Measurements from ENCODE around the gene TRIM21. TPM values are rescaled to one million over a fixed set of nuclear protein-coding genes. Genes with fewer than 3 reads are reported as not detected.
"Not testable (repeated sequence)": the region's sequence is repeated elsewhere in the genome, so short reads cannot be mapped to it uniquely, and the experiment has no call there.

TRIM21 gene
- total RNA-seq, 1 donor from 2014 or later = 8.4 TPM

GRCh38 chr11:4385978-4386740, 7.3 kb downstream of the TRIM21 start:
- intact Hi-C loops (cut with micrococcal nuclease) = no loop called here
- H3K4me1 ChIP-seq = no peaks in the 10 kb centered on the region
- peaks cover 76% of the 10 kb centered on the region for H3K36me3 ChIP-seq
- DNase-seq = no peak
- H3K9me3 ChIP-seq (replicated peaks) = no peaks in the 10 kb centered on the region
- H3K27me3 ChIP-seq (ENCODE audit: low read depth) = no peaks in the 10 kb centered on the region
- no peak overlapping the region for H3K4me3 ChIP-seq
- no peak for TF ChIP-seq CTCF (IDR thresholded peaks at IDR 0.05; ENCODE audit: borderline replicate concordance)
- no peak overlapping the region for H3K27ac ChIP-seq (replicated peaks)

- no peak for DNase-seq
- Histone ChIP-seq H3K27ac (replicated peaks) (no peak overlapping the region), H3K27me3 (ENCODE audit: low read depth) (no peaks in the 10 kb centered on the region), H3K9me3 (replicated peaks) (no peaks in the 10 kb centered on the region), H3K4me3 (no peak overlapping the region), H3K36me3 (peaks cover 40% of the 10 kb centered on the region), H3K4me1 (no peaks in the 10 kb centered on the region)
- intact Hi-C loops (cut with micrococcal nuclease) = no loop called here
- TF ChIP-seq CTCF (IDR thresholded peaks at IDR 0.05; ENCODE audit: borderline replicate concordance) = no peak
Measured at GRCh38 chr11:4381901-4382300, 11.6 kb downstream of the TRIM21 start.

GRCh38 chr11:4375431-4376140, 17.9 kb downstream of the TRIM21 start:
- H3K27ac ChIP-seq (replicated peaks) = no peak overlapping the region
- no peaks in the 10 kb centered on the region for H3K27me3 ChIP-seq (ENCODE audit: low read depth)
- no peaks in the 10 kb centered on the region for H3K9me3 ChIP-seq (replicated peaks)
- no peak overlapping the region for H3K4me3 ChIP-seq
- TF ChIP-seq CTCF (IDR thresholded peaks at IDR 0.05; ENCODE audit: borderline replicate concordance) = no peak
- no peaks in the 10 kb centered on the region for H3K4me1 ChIP-seq
- intact Hi-C loops (cut with micrococcal nuclease) = no loop called here
- no peak for DNase-seq
- H3K36me3 ChIP-seq = no peaks in the 10 kb centered on the region

GRCh38 chr11:4370166-4370565, 23.3 kb downstream of the TRIM21 start:
- H3K4me3 ChIP-seq = no peak overlapping the region
- no peaks in the 10 kb centered on the region for H3K27me3 ChIP-seq (ENCODE audit: low read depth)
- no peaks in the 10 kb centered on the region for H3K36me3 ChIP-seq
- peaks cover 3% of the 10 kb centered on the region for H3K9me3 ChIP-seq (replicated peaks)
- H3K4me1 ChIP-seq = no peaks in the 10 kb centered on the region
- no peak for TF ChIP-seq CTCF (IDR thresholded peaks at IDR 0.05; ENCODE audit: borderline replicate concordance)
- DNase-seq = no peak
- H3K27ac ChIP-seq (replicated peaks) = no peak overlapping the region
- intact Hi-C loops (cut with micrococcal nuclease) = no loop called here

- Histone ChIP-seq H3K4me3 (no peak within 1 kb of the TSS), H3K4me1 (no peaks in the 10 kb centered on the region), H3K36me3 (no peaks in the 10 kb centered on the region), H3K27me3 (ENCODE audit: low read depth) (no peaks in the 10 kb centered on the region), H3K9me3 (replicated peaks) (peaks cover 14% of the 10 kb centered on the region), H3K27ac (replicated peaks) (no peak within 1 kb of the TSS)
- DNase-seq = no peak
- no peak for TF ChIP-seq CTCF (IDR thresholded peaks at IDR 0.05; ENCODE audit: borderline replicate concordance)
- intact Hi-C loops (cut with micrococcal nuclease) = no loop called here
Measured at GRCh38 chr11:4368286-4368685, 25.2 kb downstream of the TRIM21 start, which contains the start of gene OR52B4. OR52B4 (minus strand) TSS chr11:4368386; CDS start chr11:4368295, 91 bp downstream.

- H3K9me3 ChIP-seq (replicated peaks); H3K4me3 ChIP-seq; H3K27ac ChIP-seq (replicated peaks); H3K36me3 ChIP-seq; H3K27me3 ChIP-seq (ENCODE audit: low read depth); DNase-seq; intact Hi-C loops (cut with micrococcal nuclease); H3K4me1 ChIP-seq: not testable (repeated sequence)
Measured at GRCh38 chr11:4348142-4348541, 45.4 kb downstream of the TRIM21 start.

GRCh38 chr11:4345366-4345765, 48.1 kb downstream of the TRIM21 start:
- DNase-seq; H3K4me3 ChIP-seq; H3K9me3 ChIP-seq (replicated peaks); intact Hi-C loops (cut with micrococcal nuclease); H3K4me1 ChIP-seq; H3K27me3 ChIP-seq (ENCODE audit: low read depth); H3K27ac ChIP-seq (replicated peaks); H3K36me3 ChIP-seq: not testable (repeated sequence)
